Esophagus muscularis mucosa (tissue), 4 donors: ENCODE data around the gene COMMD7. TPM values are rescaled to one million over a fixed set of nuclear protein-coding genes. Genes with fewer than 3 reads are reported as not detected.
A peak's percentile ranks its signal among the peaks of the same experiment; 100 is the strongest.

Experiments
- DNase-seq: peaks from one replicate; pipeline ENCODE4 v3.0.0-alpha.2; 2017; ENCODE audit errors: extremely low spot score
- H3K27ac ChIP-seq, 4 donors: fragments of 200-600 bp; sonication (generic); replicated peaks in 1 of 4; 1 replicate in 3 of 4; 2 replicates in 1 of 4; pipeline ENCODE4 v1.5.1; 2016 to 2019; ENCODE audit warnings: mild to moderate bottlenecking in 1 of 4
- H3K27me3 ChIP-seq, 4 donors: fragments of 200-600 bp; sonication (generic); one replicate each; pipeline versions ENCODE4 v1.5.1 to v1.6.0; 2016 to 2019
- H3K36me3 ChIP-seq, 4 donors: fragments of 200-600 bp; sonication (generic); one replicate each; pipeline ENCODE4 v1.5.1; 2016 to 2019
- H3K4me1 ChIP-seq, 4 donors: fragments of 200-600 bp; sonication (generic); one replicate each; pipeline ENCODE4 v1.5.1; 2016 to 2019
- H3K4me3 ChIP-seq, 4 donors: fragments of 200-600 bp; sonication (generic); 1 replicate in 2 of 4; 2 replicates in 2 of 4; pipeline ENCODE4 v1.5.1; 2016 to 2019; ENCODE audit warnings: mild to moderate bottlenecking in 4 of 4, moderate library complexity in 1 of 4
- H3K9me3 ChIP-seq, 4 donors: fragments of 200-600 bp; sonication (generic); 1 replicate in 3 of 4; 2 replicates in 1 of 4; pipeline ENCODE4 v1.5.1; 2016 to 2019
- CTCF ChIP-seq, 3 experiments: fragments of 200-600 bp in 2 of 3; fragments of 450-650 bp in 1 of 3; sonication (generic) in 2 of 3; IDR thresholded peaks; one replicate each; pipeline ENCODE4 v1.5.1; 2017 to 2019; ENCODE audit warnings: antibody characterized with exemption in 3 of 3, mild to moderate bottlenecking in 2 of 3, moderate library complexity in 1 of 3
- EP300 ChIP-seq: sonication (generic); formaldehyde crosslinking; IDR thresholded peaks from one replicate; pipeline ENCODE4 v1.6.1; 2017; ENCODE audit warnings: antibody characterized with exemption
- POLR2A ChIP-seq: fragments of 450-650 bp; IDR thresholded peaks from one replicate; pipeline ENCODE4 v1.6.1; 2017; ENCODE audit warnings: antibody characterized with exemption, moderate library complexity, mild to moderate bottlenecking, low read depth
- POLR2AphosphoS5 ChIP-seq, 2 donors: sonication (generic); formaldehyde crosslinking; IDR thresholded peaks; one replicate each; pipeline ENCODE4 v1.6.1; 2017; ENCODE audit warnings: antibody characterized with exemption in 2 of 2
- WGBS: methylation state at CpG from one replicate; pipeline ENCODE4 v1.1.5; 2018; 5-methylcytosine and 5-hydroxymethylcytosine counted together
- intact Hi-C: fragments of 100-400 bp; cut with DNase I; formaldehyde crosslinking; loops from one replicate; pipeline ENCODE4 v1.15.1; 2023
- total RNA-seq, 4 donors: library from RNA; depleted of rRNA; stranded (reverse); fragments of >200 nt; gene quantifications; one replicate each; pipeline versions ENCODE4 v1.1.0 to v1.2.1, GENCODE V29; 2016

The COMMD7 gene
- total RNA-seq, 4 donors from 2014 or later = 24.5 to 35.2 (median 30.9) TPM

GRCh38 chr20:32655903-32656512 is 87.3 kb downstream of the COMMD7 start:
- TF ChIP-seq POLR2A (no peak), CTCF (IDR thresholded peaks at IDR 0.05) (no peak), EP300 (no peak), POLR2AphosphoS5 (IDR thresholded peaks at IDR 0.05) (no peak)
- Histone ChIP-seq H3K27me3 (no peaks in the 10 kb centered on the region), H3K4me3 (no peak overlapping the region), H3K27ac (no peak overlapping the region), H3K36me3 (no peaks in the 10 kb centered on the region), H3K9me3 (no peaks in the 10 kb centered on the region), H3K4me1 (peaks cover 4 to 6% (median 5%) of the 10 kb centered on the region in 4 donors)
- 71% methylated on average over 2 of the region's 2 CpGs for WGBS
- DNase-seq = no peak
- intact Hi-C loops = no loop called here

- H3K27ac ChIP-seq = no peak overlapping the region
- 0% methylated on average over 1 of the region's 8 CpGs for WGBS
- H3K9me3 ChIP-seq = no peaks in the 10 kb centered on the region
- peaks cover 4 to 6% (median 5%) of the 10 kb centered on the region in 4 donors for H3K4me1 ChIP-seq
- no peak overlapping the region for H3K4me3 ChIP-seq
- intact Hi-C loops = loop anchor here (1.0 to 5.0 kb wide), 2 partner anchors 132 to 316 kb away; no protein-coding TSS in a partner anchor
- no peaks in the 10 kb centered on the region for H3K36me3 ChIP-seq
- TF ChIP-seq POLR2AphosphoS5 (IDR thresholded peaks at IDR 0.05) (peak in 1 of 2 donors; percentile 62), POLR2A (no peak), EP300 (no peak), CTCF (IDR thresholded peaks at IDR 0.05) (peak; percentile 95 to 96 (median 95))
- peaks cover 0 to under 1% (median 0%) of the 10 kb centered on the region in 4 donors for H3K27me3 ChIP-seq
- peak; percentile 95 for DNase-seq
Observed at GRCh38 chr20:32652739-32653526, 90.3 kb downstream of the COMMD7 start.

Other genes with a start within 250 kb of the COMMD7 start
- gene NOL4L, start 158.1 kb downstream of the COMMD7 start, total RNA-seq = 10 to 100 TPM in 2 of 4 donors, 1 to 10 TPM in 2; 5.8 to 19.4 (median 12.8) TPM
- under 1 TPM in 1 of 4 donors, not detected in 3; 0.06 TPM for gene C20orf203, start 69.5 kb downstream of the COMMD7 start, total RNA-seq
- under 1 TPM; 0.40 to 0.97 (median 0.66) TPM for gene DNMT3B, start 18.9 kb upstream of the COMMD7 start, total RNA-seq
- gene MAPRE1, start 76.5 kb upstream of the COMMD7 start, total RNA-seq = 100 to 1,000 TPM; 124 to 167 (median 143) TPM
- gene EFCAB8, start 115.5 kb upstream of the COMMD7 start, total RNA-seq = under 1 TPM in 2 of 4 donors, not detected in 2; 0.17 to 0.92 TPM